Measurements from ENCODE around the gene SLC7A4. TPM values are rescaled to one million over a fixed set of nuclear protein-coding genes. Genes with fewer than 3 reads are reported as not detected.
A peak's percentile ranks its signal among the peaks of the same experiment; 100 is the strongest.

Gene SLC7A4
- total RNA-seq, 1 donor from 2014 or later: 0.51 TPM

DNA sequence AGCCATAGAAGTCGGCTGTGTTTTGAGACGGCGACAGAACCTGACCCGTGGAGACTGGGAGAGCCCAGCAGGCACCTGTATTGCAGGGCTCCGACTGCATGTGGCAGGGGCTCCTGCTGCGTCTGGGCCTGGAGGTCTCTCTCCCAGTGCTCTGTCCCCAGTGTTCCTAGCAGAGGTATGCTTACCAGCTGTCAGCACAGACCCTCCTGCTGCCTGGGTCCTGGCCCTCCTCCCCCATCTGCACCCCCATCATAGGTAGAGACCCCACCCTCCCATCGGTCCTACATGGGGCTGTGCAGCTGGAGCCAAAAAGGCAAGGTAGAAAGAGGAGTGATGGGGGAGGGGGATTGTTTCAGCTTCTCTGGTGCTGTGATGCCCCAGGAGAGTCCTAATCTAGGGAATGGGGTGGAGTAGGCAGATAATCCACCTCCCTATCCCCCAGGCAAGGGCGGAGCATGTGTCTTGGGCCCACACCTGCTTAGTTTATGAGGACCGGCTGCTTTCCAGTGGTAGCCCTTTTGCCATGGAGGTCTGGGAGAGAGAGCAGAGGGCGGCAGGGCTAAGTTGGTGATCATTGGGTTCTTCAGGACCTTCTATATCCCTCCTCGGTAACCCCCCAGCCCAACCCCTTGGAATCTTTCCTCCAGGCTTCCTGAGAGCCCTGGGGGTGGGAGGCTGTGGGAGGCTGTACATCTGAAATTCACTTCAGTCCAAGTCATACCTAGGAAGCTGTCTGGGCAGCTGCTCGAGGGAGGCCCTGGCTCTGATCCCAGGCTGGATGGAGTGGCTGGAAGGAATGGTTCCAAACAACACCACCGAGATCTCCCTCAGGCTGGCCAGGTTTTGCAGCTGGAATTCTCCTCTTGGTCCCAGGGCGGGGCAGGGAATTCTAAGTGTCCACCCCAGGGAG is 5.3 kb downstream of the SLC7A4 start:
- no peak for DNase-seq (ENCODE audit: missing footprints)
- no peak for ATAC-seq
- intact Hi-C loops (cut with DNase I): no loop called here

DNA sequence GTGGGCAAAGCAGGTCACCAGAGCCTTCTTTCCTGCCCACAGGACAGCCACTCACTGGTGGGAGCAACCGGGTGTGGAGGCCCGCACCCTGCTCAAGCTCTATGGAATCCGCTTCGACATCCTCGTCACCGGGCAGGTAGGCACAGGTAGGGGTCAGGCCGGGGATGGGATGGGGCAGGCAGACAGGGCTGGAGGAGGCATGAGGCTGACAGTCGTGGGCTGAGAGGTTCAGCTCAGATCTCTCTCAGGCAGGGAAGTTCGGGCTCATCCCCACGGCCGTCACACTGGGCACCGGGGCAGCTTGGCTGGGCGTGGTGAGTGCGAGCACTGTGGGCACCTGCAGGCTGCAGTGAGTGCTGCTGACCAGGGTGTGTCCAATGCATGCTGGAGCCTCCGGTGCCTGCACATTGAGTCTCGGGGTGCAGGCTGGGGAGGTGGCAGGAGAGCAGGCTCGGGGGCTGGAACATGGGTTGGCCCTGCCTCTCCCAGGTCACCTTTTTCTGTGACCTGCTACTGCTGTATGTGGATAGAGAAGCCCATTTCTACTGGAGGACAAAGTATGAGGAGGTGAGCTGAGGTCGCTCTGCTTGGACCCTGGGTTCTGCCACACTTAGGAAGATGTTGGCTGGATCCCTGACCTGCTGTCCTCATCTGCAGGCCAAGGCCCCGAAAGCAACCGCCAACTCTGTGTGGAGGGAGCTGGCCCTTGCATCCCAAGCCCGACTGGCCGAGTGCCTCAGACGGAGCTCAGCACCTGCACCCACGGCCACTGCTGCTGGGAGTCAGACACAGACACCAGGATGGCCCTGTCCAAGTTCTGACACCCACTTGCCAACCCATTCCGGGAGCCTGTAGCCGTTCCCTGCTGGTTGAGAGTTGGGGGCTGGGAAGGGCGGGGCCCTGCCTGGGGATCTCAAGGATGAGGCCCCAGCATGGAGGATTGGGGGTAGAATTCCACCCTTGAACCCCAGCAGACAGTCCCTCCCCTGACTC is 6.3 kb downstream of the SLC7A4 start:
- intact Hi-C loops (cut with DNase I): no loop called here
- DNase-seq (ENCODE audit: missing footprints) (no peak), ATAC-seq (no peak)

DNA sequence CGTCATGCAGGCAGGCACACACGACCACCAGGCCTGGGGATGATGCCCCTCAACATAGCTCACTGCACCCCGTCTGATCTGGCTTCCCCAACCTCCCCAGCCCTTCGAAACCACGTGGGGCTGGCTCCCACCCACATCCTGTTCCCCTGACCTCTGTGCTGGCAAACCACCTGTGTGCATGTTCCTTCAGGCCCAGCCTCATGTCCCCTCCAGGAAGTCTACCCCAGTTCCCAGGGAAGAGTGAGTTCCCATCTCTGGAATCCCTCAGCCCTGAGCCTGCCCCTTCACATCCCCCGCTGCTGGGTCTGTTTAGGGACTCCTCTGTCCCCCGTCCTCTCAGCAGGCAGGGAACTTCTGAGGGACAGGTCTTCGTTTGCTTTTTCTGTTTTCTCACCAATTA is 7.1 kb downstream of the SLC7A4 start:
- DNase-seq (ENCODE audit: missing footprints): no peak
- ATAC-seq: no peak
- intact Hi-C loops (cut with DNase I): no loop called here

- no peak for ATAC-seq
- intact Hi-C loops (cut with DNase I): no loop called here
- DNase-seq (ENCODE audit: missing footprints): no peak
These were observed 9.3 kb downstream of the SLC7A4 start for GRCh38 chr22:21022955-21023614.

DNA sequence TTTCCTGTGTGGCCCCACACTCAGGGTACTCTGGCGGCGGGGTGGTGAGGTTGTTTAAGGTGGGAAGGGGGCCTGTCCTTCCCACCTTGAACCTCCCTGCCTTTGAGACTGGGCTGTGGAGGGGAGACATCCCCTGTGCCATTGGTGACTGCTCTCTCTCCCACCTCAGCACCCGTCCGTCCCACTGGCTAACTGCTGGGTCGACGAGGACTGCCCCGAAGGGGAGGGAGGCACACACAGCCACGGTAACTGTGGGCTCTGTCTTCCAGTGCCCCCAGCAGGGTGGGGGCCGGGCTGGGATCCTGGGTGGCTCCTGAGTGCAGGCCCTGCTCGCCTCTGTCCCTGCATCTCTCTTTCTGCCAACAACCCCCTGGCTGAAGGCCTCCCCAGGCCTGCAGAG is 9.9 kb downstream of the SLC7A4 start:
- ATAC-seq (no peak), DNase-seq (ENCODE audit: missing footprints) (no peak)
- intact Hi-C loops (cut with DNase I): no loop called here

GRCh38 chr22:21020802-21021429 is 11.4 kb downstream of the SLC7A4 start:
- intact Hi-C loops (cut with DNase I): no loop called here
- ATAC-seq (no peak), DNase-seq (ENCODE audit: missing footprints) (no peak)

DNA sequence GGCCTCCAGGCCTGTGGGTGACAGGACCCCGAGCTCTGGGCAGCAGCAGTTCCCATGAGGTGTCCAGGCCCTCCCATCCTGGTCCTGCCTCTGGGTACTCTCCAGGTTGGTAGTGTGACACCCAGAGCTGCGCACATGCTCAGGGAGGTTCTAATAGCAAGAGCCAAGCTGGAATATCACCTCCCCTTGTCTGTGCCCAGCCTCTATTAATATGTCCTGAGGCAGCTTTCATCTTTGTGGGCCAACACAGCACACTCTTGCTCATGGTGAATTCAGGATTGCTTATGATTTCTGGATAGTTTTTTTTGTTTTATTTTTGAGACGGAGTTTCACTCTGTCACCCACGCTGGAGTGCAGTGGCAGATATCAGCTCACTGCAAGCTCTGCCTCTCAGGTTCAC is 14.0 kb downstream of the SLC7A4 start:
- no peak for DNase-seq (ENCODE audit: missing footprints)
- intact Hi-C loops (cut with DNase I): no loop called here
- no peak for ATAC-seq

GRCh38 chr22:21016644-21017420 is 15.5 kb downstream of the SLC7A4 start:
- intact Hi-C loops (cut with DNase I): no loop called here
- DNase-seq (ENCODE audit: missing footprints) (no peak), ATAC-seq (no peak)

DNA sequence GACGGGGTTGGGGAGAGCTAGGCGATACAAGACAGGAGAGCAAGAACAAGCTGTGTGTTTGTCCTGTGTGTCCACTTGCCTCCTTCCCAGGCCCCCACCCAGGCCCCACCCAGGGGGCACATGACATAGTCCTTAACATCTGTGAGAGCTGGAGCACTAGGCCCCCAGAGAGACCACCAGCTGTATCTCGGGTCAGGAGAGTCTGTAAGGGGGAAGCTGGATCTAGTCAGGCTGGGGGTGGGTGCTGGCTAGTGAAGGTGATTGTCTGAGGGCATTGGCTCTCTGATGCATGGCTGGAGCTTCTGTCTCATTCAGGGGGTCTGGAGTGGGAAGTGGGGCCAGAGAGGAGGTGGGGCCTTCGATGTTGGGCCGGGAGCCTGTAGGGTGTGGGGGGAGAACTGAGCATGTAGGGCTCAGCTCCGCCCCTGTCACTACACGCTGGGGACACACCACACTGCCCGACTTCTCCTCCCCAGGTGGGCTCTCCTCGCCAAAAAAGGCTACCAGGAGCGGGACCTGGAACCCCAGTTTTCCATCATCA is 16.8 kb downstream of the SLC7A4 start:
- no peak for ATAC-seq
- intact Hi-C loops (cut with DNase I): no loop called here
- no peak for DNase-seq (ENCODE audit: missing footprints)

DNA sequence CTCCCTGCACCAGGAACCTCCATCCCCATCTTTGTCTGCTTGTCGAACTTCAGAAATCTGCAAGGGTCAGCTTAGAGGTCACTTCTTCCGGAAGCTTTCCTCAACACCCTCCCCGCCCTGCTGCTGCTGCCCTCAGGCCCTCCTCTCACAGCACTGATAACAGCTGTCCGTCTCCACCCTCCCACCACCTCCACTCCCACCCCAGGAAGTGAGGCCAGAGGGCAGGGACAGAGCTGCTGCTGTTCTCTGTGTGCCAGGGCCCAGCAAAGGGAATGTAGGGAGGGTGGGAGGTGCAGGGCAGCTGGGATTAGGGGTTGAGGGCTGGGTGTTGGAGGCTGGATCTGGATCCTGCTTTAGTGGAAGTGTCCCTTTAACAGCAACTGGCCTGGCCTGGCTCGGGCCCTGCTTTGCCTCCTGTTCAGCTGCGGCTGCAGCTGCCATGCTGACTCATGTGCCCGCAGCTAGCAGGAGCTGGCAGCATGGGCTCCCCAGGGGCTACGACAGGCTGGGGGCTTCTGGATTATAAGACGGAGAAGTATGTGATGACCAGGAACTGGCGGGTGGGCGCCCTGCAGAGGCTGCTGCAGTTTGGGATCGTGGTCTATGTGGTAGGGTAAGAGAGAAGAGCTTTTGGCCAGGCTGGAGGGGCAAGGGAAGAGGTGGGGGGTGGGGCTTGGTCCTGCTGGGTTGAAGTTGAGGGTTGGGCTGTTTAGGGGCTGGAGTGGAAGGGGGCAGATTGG is 17.5 kb downstream of the SLC7A4 start, which contains the start of gene P2RX6:
Gene P2RX6, plus strand, starts transcription at position 440 of the 740 bp plus-strand sequence. Its CDS starts 10 bp downstream, at position 450.
- ATAC-seq (peak; percentile 72), DNase-seq (ENCODE audit: missing footprints) (no peak)
- intact Hi-C loops (cut with DNase I): no loop called here

DNA sequence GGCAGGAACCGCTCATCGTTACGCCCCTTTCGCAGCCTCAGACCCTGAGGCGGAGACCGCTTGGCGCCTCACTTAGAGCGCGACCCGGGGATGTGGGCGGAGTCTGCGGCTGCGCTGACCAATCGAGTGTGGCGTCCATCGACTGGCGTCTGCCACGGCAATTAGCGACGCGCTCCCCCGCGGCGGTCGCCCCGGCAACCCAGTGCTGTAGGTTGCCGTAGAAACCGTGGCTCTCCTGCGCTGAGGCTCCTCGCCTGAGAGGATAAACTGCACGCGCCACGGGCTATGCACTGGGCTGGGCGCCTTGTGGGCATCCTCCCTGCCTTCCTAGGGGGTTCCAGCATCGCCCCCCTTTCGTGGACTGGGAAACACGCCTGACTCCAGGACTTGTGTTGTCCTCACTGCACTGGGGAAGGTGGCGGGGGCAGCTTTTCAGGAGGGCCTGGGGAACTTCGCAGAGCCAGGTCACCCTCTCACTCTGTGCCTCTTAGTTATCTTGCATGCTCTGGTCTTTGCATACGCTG is 18.1 kb downstream of the SLC7A4 start:
- intact Hi-C loops (cut with DNase I): no loop called here
- ATAC-seq (peak; percentile 90), DNase-seq (ENCODE audit: missing footprints) (peak; percentile 94)

DNA sequence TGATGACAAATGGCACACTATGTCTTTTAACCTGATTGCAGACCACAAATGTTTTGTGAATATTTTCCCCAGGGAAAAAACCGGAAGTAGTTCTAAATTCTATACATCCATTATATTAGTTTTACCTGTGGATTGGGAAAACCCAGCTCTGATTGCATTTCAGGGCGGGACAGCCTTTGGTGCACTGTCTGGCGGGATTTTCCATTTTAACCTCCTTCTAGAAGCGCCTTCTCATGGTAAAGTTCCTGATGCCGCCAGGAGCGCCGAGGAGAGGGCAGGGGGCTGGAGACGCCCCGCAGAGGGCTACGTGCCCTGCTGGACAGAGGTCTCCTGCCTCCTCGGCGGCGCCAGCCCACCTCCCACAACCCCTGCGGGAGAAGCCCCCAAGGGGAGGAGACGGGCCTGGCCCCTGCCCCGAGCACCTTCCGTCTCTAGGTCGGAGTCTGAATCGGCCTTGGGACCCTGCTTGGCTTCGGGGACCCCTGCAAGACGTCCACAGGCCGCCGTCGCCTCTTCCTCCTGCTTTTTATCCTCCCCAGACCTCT is 18.6 kb downstream of the SLC7A4 start:
- intact Hi-C loops (cut with DNase I): no loop called here
- ATAC-seq (no peak), DNase-seq (ENCODE audit: missing footprints) (no peak)

DNA sequence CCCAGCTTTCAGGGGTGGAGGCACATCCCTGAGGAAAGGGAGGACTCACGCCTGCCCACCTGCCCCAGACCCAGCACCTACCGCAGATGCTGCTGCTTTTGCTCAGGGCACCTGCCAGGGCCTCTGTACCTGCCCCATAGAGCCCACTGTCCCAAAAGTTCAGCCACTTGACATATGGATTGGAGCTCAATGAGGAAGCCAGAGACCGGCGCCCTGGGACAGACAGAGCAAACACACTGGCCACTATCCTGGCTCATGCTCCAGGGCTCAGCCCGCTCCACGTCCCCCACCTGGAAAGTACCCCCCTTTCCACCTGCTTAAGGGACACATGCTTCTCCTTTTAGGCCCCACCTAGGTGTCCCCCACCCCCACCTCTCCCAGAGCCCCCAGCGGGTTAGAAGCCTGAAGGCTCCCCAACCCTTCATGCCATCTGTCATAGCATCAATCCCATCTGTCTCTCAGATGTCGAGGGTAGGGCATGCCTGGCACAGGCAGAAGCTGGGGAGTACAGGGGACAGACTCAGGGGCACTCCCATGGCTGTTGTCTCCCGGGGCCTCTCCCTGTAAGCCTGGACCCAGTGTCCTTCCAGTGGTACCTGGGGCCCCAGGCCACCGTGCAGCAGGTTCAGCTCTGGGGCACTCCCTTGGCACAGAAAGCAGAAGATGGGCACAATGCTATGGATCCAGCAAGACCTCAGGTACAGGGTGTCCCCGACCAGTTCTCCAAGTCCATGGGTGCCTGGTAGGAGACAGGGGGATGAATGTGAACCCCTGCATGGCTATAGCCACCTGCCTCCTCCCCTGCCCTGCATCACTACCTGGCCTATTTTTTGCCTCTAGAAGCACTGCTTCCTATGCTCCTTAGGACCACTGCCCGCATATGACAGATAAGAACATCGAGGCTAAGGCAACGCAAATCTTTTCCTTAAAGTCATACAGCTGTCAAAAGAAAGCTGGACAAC is 19.6 kb downstream of the SLC7A4 start:
- intact Hi-C loops (cut with DNase I): no loop called here
- DNase-seq (ENCODE audit: missing footprints): no peak

GRCh38 chr22:21010426-21011113 is 21.8 kb downstream of the SLC7A4 start:
- DNase-seq (ENCODE audit: missing footprints) (no peak), ATAC-seq (no peak)
- intact Hi-C loops (cut with DNase I): no loop called here

More for the DNA sequence above, 19.6 kb downstream of the SLC7A4 start:
- no peak for ATAC-seq
